Mucosa of stomach (tissue), 1 donor: ENCODE results near the gene DNAH6.

ENCODE experiments used
- H3K27me3 ChIP-seq: one replicate; pipeline ENCODE4 v1.7.0; 2013; ENCODE audit warnings: mild to moderate bottlenecking, low read length; ENCODE audit not compliant: control insufficient read depth, insufficient read depth
- H3K36me3 ChIP-seq: one replicate; pipeline ENCODE4 v1.7.0; 2013; ENCODE audit warnings: low read length; ENCODE audit not compliant: control insufficient read depth, insufficient read depth
- H3K4me1 ChIP-seq: one replicate; pipeline ENCODE4 v1.7.0; 2013; ENCODE audit warnings: mild to moderate bottlenecking, low read length; ENCODE audit not compliant: control insufficient read depth, insufficient read depth
- H3K4me3 ChIP-seq: one replicate; pipeline ENCODE4 v1.7.0; 2013; ENCODE audit warnings: low read length
- H3K9ac ChIP-seq: one replicate; pipeline ENCODE4 v1.7.0; 2013; ENCODE audit warnings: mild to moderate bottlenecking, low read length, moderate library complexity
- H3K9me3 ChIP-seq: one replicate; pipeline ENCODE4 v1.7.0; 2013; ENCODE audit warnings: mild to moderate bottlenecking, low read length, moderate library complexity; ENCODE audit not compliant: control insufficient read depth
- donor health status: Pancreatic carcinoma.

DNAH6 gene

GRCh38 chr2:84776011-84776410, 259.7 kb downstream of the DNAH6 start:
- no peaks in the 10 kb centered on the region for H3K27me3 ChIP-seq
- no peaks in the 10 kb centered on the region for H3K9me3 ChIP-seq

GRCh38 chr2:84778911-84779690, 262.8 kb downstream of the DNAH6 start:
- Histone ChIP-seq H3K9ac (no peak overlapping the region), H3K9me3 (no peaks in the 10 kb centered on the region), H3K27me3 (no peaks in the 10 kb centered on the region), H3K36me3 (no peaks in the 10 kb centered on the region), H3K4me3 (no peak overlapping the region), H3K4me1 (peaks cover 5% of the 10 kb centered on the region)

More at GRCh38 chr2:84776011-84776410, 259.7 kb downstream of the DNAH6 start:
- no peaks in the 10 kb centered on the region for H3K4me1 ChIP-seq
- H3K36me3 ChIP-seq, result no peaks in the 10 kb centered on the region
- H3K4me3 ChIP-seq, result no peak overlapping the region
- H3K9ac ChIP-seq, result no peak overlapping the region

- H3K4me3 ChIP-seq, result no peak overlapping the region
- H3K36me3 ChIP-seq, result no peaks in the 10 kb centered on the region
- no peak overlapping the region for H3K9ac ChIP-seq
- H3K4me1 ChIP-seq, result peaks cover 5% of the 10 kb centered on the region
- H3K27me3 ChIP-seq, result no peaks in the 10 kb centered on the region
- no peaks in the 10 kb centered on the region for H3K9me3 ChIP-seq
These were observed 263.5 kb downstream of the DNAH6 start for GRCh38 chr2:84779781-84780180.

DNA sequence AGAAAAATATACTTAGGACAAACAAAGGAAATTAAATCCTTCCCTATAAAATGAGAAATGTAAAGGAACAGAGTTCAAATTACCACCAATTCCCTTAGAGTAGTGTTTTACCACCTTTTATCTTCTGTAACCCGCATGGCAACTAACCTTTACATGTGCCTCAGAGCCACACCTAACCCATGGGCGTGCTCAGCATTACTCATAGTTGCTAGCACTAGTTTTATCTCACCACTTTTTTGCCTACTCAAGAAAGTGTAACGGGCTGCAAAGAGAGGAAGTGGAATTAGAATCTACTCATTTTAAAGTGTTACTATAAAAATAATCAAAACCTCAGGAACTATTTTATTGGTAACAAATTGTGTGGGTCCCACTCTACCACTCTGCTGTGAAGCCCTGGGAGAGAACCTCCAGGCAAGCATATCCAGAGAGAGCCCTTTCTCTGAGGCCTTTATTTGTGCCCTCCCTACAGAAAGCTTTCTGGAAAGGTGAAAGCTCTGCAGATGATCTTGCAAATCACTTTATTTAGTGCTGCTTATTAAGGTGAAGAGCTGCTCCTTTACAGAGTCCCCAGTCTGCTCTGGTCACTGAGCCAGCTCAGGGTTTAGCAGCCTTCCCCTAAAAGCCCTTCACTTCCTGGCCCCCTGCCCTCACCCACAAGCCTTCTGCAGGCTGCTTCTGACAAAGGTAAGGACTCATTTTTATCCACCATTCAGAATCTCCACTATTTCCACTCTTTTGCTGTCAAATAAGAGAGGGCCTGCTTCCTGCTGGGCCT, 265.8 kb downstream of the DNAH6 start:
- no peak overlapping the region for H3K4me3 ChIP-seq
- H3K4me1 ChIP-seq, result peaks cover 5% of the 10 kb centered on the region
- H3K27me3 ChIP-seq, result no peaks in the 10 kb centered on the region
- H3K9ac ChIP-seq, result no peak overlapping the region
- no peaks in the 10 kb centered on the region for H3K9me3 ChIP-seq
- H3K36me3 ChIP-seq, result no peaks in the 10 kb centered on the region

GRCh38 chr2:84782717-84783442, 266.6 kb downstream of the DNAH6 start:
- Histone ChIP-seq H3K4me1 (peaks cover 5% of the 10 kb centered on the region), H3K9ac (no peak overlapping the region), H3K4me3 (no peak overlapping the region), H3K36me3 (no peaks in the 10 kb centered on the region), H3K27me3 (no peaks in the 10 kb centered on the region), H3K9me3 (no peaks in the 10 kb centered on the region)

GRCh38 chr2:84785950-84786349, 269.7 kb downstream of the DNAH6 start:
- H3K4me3 ChIP-seq, result no peak overlapping the region
- H3K4me1 ChIP-seq, result peaks cover 5% of the 10 kb centered on the region
- no peaks in the 10 kb centered on the region for H3K9me3 ChIP-seq
- H3K9ac ChIP-seq, result no peak overlapping the region
- no peaks in the 10 kb centered on the region for H3K27me3 ChIP-seq
- H3K36me3 ChIP-seq, result no peaks in the 10 kb centered on the region

DNA sequence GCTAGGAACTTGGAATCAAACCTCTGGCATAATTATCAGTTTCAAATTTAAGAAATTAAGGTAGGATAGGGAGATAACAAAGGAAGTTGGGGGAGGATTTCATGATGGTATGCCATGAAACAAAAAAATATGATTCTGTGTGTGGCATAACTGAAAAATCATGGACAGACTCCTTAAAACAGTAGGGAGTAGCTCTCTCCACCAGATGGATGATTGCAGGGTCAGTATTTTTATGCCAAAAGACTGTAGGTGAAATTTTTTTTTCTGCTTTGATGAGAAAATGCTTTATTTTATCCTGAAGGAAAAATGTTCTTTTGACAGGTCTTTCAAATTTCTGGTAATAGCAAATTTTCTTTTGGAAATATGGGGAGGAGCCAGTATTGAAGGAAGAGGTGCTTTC, 270.3 kb downstream of the DNAH6 start:
- H3K4me1 ChIP-seq, result peaks cover 5% of the 10 kb centered on the region
- H3K27me3 ChIP-seq, result no peaks in the 10 kb centered on the region
- no peak overlapping the region for H3K9ac ChIP-seq
- H3K36me3 ChIP-seq, result no peaks in the 10 kb centered on the region
- no peaks in the 10 kb centered on the region for H3K9me3 ChIP-seq
- no peak overlapping the region for H3K4me3 ChIP-seq

DNA sequence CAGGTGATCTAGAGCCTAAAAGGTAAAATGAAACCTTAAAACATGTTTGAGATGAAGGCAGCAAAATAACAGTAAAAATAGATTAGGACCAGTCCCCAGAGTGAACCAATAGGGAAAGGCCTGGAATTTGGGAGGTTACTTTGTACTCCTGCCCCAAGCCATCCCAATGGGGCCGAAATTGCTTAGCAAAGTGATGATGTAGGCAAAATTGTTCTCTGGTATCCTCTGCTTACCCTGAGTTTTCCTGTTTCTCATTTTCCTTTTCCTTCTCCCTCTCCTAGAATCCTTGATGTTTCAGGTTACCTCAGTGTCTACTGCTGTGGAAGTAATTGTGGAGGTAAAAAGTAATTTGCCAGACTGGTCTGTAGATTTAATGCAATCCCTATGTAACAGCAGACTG, 271.7 kb downstream of the DNAH6 start:
- no peaks in the 10 kb centered on the region for H3K9me3 ChIP-seq
- no peaks in the 10 kb centered on the region for H3K36me3 ChIP-seq
- H3K4me1 ChIP-seq, result no peaks in the 10 kb centered on the region
- H3K27me3 ChIP-seq, result no peaks in the 10 kb centered on the region
- no peak overlapping the region for H3K9ac ChIP-seq
- H3K4me3 ChIP-seq, result no peak overlapping the region

DNA sequence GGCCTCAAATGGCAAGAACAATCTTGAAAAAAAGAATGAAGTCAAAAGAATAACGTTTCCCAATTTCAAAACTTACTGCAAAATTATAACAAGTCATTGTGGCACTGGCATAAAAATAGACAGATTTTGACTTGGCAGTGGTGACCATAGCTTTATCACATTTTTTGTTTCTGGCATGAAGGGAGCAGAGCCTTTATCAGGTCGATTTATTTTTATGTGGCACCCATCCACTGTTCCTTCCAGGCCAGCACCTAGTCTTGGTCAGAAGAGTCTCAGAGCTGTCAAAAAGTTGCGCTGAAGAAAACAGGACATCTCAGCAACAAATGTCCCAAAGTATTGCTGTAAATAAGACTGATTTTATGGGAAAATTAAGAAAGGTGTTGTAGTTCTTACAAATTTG, 272.2 kb downstream of the DNAH6 start:
- H3K36me3 ChIP-seq, result no peaks in the 10 kb centered on the region
- H3K27me3 ChIP-seq, result no peaks in the 10 kb centered on the region
- H3K9me3 ChIP-seq, result no peaks in the 10 kb centered on the region
- no peaks in the 10 kb centered on the region for H3K4me1 ChIP-seq
- H3K4me3 ChIP-seq, result no peak overlapping the region
- no peak overlapping the region for H3K9ac ChIP-seq

DNA sequence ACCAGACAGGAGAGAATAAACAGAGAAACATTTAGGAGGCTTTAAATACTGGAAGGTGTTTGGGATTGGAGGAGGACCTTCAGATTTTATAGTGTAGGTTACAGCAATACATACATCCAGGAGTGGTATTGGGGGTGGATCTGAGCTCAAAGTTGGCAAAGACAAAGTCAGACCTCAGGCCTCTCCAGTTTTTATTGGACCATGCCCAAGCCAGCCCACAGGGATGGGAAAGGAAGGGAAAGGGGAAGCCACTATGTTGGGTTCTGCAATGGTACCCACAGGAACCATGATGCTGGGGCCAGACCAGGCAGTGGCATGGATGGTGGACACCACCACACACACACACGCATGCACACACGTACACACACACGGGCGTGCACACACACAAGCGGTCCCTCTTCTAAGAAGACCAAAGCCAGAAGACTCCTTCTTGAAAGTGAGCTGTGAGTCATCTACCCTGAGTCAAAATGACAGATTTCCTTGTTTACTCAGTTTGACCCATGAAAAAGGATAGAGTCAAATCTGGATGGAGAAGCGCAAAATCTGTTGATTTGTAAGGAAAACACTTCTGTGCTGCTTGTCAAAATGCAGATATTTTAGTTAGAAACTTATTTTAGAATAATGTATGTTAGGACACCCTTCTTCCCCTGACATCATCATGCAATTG, 276.7 kb downstream of the DNAH6 start:
- H3K9ac ChIP-seq, result no peak overlapping the region
- H3K4me3 ChIP-seq, result no peak overlapping the region
- no peaks in the 10 kb centered on the region for H3K4me1 ChIP-seq
- no peaks in the 10 kb centered on the region for H3K9me3 ChIP-seq
- no peaks in the 10 kb centered on the region for H3K36me3 ChIP-seq
- H3K27me3 ChIP-seq, result no peaks in the 10 kb centered on the region

GRCh38 chr2:84793641-84794040, 277.3 kb downstream of the DNAH6 start:
- H3K4me3 ChIP-seq, result no peak overlapping the region
- no peaks in the 10 kb centered on the region for H3K27me3 ChIP-seq
- H3K36me3 ChIP-seq, result no peaks in the 10 kb centered on the region
- H3K9me3 ChIP-seq, result no peaks in the 10 kb centered on the region
- H3K4me1 ChIP-seq, result no peaks in the 10 kb centered on the region
- H3K9ac ChIP-seq, result no peak overlapping the region
